CD4-positive, alpha-beta T cell treated with Interleukin-17A for 4 hours (primary cell): Measurements from ENCODE around the gene COG4.
A peak's percentile ranks its signal among the peaks of the same experiment; 100 is the strongest.
"Not testable (repeated sequence)": the region's sequence is repeated elsewhere in the genome, so short reads cannot be mapped to it uniquely, and the experiment has no call there.

ENCODE experiments used
- DNase-seq: peaks from one replicate; pipeline ENCODE4 v3.0.0-alpha.2; 2020; ENCODE audit warnings: mixed read lengths

Gene COG4

GRCh38 chr16:70453117-70453891 is 70.0 kb downstream of the COG4 start:
- DNase-seq = no peak

DNA sequence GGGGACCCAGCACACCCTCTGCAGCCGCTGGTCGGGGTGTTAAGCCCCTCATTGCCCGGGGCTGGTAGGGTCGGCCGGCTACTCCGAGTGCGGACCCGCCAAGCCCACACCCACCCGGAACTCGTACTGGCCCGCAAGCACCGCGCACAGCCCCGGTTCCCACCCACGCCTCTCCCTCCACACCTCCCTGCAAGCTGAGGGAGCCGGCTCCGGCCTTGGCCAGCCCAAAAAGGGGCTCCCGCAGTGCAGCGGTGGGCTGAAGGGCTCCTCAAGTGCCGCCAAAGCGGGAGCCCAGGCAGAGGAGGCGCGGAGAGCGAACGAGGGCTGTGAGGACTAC is 72.4 kb downstream of the COG4 start:
- DNase-seq = not testable (repeated sequence)

DNA sequence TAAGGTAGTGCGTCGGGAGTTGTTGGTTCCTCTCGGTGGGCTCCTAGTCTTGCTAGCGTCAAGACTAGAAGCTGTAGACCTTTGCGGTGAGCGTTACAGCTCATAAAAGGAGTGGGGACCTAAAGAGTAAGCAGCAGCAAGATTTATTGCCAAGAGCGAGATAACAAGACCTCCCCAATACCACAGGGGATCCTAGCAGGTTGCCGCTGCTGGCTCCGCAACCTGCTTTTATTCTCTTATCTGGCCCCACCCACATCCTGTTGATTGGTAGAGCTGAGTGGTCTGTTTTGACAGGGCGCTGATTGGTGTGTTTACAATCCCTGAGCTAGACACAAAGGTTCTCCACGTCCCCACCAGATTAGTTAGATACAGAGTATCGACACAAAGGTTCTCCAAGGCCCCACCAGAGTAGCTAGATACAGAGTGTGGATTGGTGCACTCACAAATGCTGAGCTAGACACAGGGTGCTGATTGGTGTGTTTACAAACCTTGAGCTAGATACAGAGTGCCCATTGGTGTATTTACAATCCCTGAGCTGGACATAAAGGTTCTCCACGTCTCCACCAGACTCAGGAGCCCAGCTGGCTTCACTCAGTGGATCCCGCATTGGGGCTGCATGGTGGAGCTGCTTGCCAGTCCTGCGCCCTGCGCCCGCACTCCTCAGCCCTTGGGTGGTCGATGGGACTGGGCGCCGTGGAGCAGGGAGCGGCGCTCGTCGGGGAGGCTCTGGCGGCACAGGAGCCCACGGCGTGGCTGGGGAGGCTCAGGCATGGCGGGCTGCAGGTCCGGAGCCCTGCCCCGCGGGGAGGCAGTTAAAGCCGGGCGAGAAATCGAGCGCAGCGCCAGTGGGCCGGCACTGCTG is 73.0 kb downstream of the COG4 start:
- not testable (repeated sequence) for DNase-seq

- no peak for DNase-seq
Measured at GRCh38 chr16:70448075-70448474, 75.3 kb downstream of the COG4 start.

DNA sequence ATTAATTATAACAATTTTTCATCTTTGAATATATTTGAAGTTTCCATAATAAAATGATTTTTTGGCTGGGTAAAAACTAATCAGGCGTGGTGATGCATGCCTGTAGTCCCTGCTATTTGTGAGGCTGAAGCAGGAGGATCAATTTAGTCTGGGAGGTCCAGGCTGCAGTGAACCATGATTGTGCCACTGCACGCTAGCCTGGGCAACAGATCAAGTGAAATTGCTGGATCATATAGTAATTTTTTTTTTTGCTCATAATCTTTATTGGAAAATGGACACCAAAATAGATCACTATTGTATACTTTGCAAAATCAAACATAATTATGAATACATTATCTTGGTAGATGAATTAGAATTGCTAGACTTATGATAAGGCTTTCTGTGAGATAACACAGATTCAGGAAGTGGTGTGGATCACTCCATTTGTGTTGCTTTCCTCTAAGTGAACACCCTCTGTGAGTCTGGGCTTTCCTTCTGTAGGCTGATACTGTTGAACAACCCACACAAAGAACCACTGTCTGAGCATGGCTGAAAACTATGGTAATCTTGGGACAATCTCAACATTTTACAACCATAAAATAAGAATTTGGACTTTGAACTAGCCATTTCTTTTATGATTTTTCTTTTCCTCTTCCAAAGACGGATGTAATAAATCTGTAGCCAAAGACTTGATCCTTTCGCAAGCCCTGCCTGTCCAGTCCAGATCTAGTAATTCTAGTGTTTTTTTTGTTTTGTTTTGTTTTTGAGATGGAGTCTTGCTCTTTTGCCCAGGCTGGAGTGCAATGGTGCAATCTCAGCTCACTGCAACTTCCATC is 78.9 kb downstream of the COG4 start:
- no peak for DNase-seq

GRCh38 chr16:70442344-70442743 is 81.0 kb downstream of the COG4 start:
- no peak for DNase-seq

- no peak for DNase-seq
Measured at GRCh38 chr16:70441406-70441990, 81.9 kb downstream of the COG4 start.

- no peak for DNase-seq
Measured at GRCh38 chr16:70440009-70440692, 83.2 kb downstream of the COG4 start.

DNA sequence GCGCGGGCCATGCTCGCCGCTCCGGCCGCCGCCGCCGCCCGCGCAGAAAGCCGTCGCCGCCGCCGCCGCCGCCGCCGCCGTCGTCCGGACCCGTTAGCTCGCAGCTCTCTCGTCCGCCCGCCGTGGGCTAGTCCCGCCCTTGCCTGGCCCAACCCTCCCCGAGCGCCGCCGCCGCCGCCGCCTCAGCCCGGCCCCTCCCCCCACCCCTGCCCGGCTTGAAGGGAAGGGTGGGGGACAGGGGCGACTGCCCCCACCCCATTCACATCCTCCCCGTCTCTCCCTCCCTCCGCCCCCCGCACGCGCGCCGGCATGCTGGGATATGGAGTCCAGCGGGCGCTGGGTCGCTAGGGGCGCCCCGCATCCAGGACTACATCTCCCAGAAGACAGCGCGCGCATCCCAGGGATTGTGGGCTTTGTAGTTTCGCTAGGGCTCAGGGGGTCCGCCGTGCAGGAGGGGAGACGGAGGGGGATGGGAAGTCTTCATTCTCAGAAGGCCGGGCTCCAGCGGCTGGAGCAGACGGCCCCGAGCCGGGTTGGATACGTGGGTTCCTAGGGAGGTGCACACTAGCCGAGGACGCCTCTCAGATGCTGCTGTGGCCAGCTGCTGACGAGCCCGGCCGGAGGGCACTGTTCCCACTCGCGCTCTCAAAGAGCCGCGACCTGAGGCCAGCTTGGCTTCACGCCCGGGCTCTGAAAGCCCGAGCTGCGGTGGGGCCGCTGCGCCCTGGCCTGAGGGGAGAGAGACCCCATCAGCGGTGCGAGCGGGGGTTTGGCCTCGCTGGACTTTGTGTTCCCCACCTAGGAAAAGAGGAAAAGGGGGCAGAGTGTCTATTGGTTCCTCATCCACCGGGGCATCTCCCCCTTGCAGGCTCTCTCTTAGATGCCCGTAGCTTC is 84.1 kb downstream of the COG4 start, which contains the start of gene ST3GAL2:
Gene ST3GAL2, minus strand, starts transcription at position 132 of the 894 bp plus-strand sequence. CDS start 40,570 bp downstream, outside the sequence.
- peak; percentile 96 for DNase-seq

GRCh38 chr16:70438585-70438968 is 84.8 kb downstream of the COG4 start:
- peak; percentile 31 for DNase-seq

GRCh38 chr16:70437582-70438557 is 85.5 kb downstream of the COG4 start:
- DNase-seq = peak; percentile 46

DNA sequence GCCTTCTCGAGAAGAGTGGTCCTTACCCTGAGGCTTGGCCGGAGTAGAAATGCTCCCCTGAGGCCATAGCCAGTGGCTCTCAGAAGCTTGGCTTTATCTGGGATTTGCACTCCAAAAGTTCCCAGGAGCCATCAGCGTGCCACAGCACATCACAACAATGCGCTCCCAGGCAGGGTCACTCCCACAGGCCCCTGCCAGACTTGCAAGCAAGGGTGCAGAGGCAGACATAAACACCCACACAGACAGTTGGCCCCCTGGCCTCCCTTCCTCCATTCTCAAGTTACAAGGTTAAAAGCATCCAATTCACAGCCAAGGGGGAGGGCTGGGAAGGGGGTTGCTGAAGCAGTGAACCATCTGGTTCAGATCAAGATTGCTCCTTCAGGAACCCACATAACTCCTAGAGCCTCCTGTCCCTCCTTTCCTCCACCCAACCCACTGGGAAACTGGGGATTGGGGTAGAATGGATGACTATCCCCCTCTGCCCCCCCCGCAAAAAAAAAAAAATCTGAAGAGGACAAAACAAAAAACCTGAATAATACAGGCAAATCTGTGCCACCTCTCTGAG is 86.3 kb downstream of the COG4 start:
- DNase-seq = no peak

DNA sequence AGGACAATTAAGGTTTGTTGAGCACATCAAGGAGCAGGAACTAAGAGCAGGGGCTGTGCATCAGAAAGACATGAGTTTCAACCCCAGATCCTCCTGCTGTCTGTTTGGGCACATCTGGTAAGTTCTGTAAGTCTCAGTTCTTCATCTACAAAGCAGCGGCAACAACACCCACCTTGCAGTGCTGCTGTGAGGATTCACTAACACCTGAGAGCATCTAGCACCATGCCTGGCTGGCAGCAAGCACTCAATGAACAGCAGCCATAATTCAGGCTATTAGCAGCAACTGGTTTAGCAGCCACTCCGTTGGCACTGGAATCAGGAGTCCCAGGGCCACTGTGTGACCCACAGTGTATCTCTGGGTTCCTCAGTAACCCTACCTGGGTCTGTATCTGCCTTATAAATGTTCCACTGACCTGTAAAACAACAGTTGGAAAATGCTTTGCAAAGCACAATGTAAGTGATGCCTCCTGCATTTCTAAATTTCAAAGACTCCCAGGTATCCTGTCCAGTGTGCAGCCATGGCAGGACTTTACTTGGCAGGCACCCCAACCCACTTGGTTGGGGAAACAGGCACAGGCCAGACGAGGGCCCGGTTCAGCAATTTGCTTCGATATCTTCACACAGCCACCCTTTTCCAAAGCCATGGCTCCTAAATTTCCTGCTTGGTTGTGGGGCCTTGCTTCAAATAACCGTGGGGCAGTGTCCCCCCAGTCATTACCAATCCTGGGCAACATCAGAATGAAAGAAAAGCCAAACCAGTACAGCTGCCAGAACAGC is 88.7 kb downstream of the COG4 start:
- DNase-seq = no peak

- DNase-seq = no peak
Measured at GRCh38 chr16:70433458-70434103, 89.8 kb downstream of the COG4 start.

DNA sequence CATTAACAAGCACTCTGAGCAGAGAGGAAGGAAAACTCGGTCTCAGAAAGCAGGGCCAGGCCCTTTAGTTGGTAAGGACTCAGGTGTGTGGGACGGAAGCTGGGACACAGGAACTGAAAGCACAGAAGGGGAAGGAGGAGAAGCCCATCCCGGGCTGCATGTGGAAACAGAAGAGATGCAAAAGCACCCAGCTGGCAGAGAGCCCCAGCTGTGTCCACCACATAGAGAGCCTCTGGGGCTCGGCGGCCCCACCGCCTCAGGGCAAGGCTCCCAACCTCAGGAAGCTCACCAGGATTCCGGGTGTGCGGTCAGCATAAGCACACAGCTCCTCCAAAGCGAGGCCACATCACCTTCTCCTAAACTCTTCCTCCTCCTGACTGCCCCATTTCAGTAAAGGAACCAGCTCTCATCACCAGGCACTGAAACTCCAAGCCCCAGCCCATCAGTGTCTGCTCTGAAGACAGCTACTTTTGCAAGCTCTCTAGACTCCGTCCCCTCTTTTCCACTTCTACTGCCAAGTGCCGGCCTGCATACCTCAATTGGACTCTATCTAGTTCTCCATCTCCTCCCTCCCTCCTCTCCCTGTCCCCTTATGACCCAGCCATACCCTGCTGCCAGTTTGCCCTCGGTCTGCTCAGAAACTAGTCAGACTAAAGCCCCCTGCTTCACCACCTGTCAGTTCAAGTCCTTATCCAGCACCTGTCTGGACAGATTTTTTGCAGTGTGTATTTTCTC is 90.5 kb downstream of the COG4 start:
- no peak for DNase-seq

GRCh38 chr16:70432356-70432722 is 91.0 kb downstream of the COG4 start:
- no peak for DNase-seq
